GM23338 (cell line): ENCODE results near the gene GPR162. TPM values are rescaled to one million over a fixed set of nuclear protein-coding genes. Genes with fewer than 3 reads are reported as not detected.

Experiments
- ATAC-seq: fragments of 200-7000 bp; cut with Tn5 transposase; 3 replicates; pipeline ENCODE4 v1.9.1; 2020
- DNase-seq: peaks from one replicate; pipeline ENCODE4 v3.0.0-alpha.2; 2015; ENCODE audit warnings: low spot score
- H2AFZ ChIP-seq: fragments of 200-600 bp; sonication (generic); 2 replicates; pipeline ENCODE4 v1.8.0; 2016; ENCODE audit warnings: antibody characterized with exemption, mild to moderate bottlenecking, moderate library complexity
- H3F3A ChIP-seq: fragments of 200-600 bp; sonication (generic); replicated peaks from 2 replicates; pipeline ENCODE4 v1.8.0; 2017; ENCODE audit warnings: antibody characterized with exemption, mixed run types, low read depth
- H3K27ac ChIP-seq: fragments of 200-600 bp; sonication (generic); 2 replicates; pipeline ENCODE4 v1.6.1; 2016; ENCODE audit warnings: low read depth
- H3K27me3 ChIP-seq: fragments of 200-600 bp; sonication (generic); 2 replicates; pipeline ENCODE4 v1.8.0; 2016; ENCODE audit warnings: mild to moderate bottlenecking, mixed run types, moderate library complexity; ENCODE audit not compliant: insufficient read depth
- H3K36me3 ChIP-seq: fragments of 200-600 bp; sonication (generic); 2 replicates; pipeline ENCODE4 v1.8.0; 2016; ENCODE audit warnings: mild to moderate bottlenecking; ENCODE audit not compliant: insufficient read depth
- H3K4me1 ChIP-seq: fragments of 200-600 bp; sonication (generic); 2 replicates; pipeline ENCODE4 v1.8.0; 2016; ENCODE audit warnings: mild to moderate bottlenecking, moderate library complexity; ENCODE audit not compliant: insufficient read depth
- H3K4me2 ChIP-seq: fragments of 200-600 bp; sonication (generic); 2 replicates; pipeline ENCODE4 v1.7.1; 2017; ENCODE audit warnings: mixed run types
- H3K4me3 ChIP-seq: fragments of 200-600 bp; sonication (generic); 2 replicates; pipeline ENCODE4 v1.6.1; 2016; ENCODE audit warnings: mixed run types
- H3K79me2 ChIP-seq: fragments of 200-600 bp; sonication (generic); replicated peaks from 2 replicates; pipeline ENCODE4 v1.8.0; 2017; ENCODE audit warnings: mild to moderate bottlenecking; ENCODE audit not compliant: insufficient read depth
- H3K9me2 ChIP-seq: fragments of 200-600 bp; sonication (generic); 2 replicates; pipeline ENCODE4 v1.8.0; 2017; ENCODE audit not compliant: insufficient read depth
- H4K20me1 ChIP-seq: fragments of 200-600 bp; sonication (generic); replicated peaks from 2 replicates; pipeline ENCODE4 v1.8.0; 2017; ENCODE audit warnings: mild to moderate bottlenecking; ENCODE audit not compliant: insufficient read depth
- H3K27ac Mint-ChIP-seq: 2 replicates; pipeline ENCODE4 v1.8.0; 2020; ENCODE audit warnings: inconsistent platforms, mild to moderate bottlenecking, moderate library complexity, mixed read lengths
- H3K27me3 Mint-ChIP-seq: 3 replicates; pipeline ENCODE4 v1.8.0; 2022; ENCODE audit warnings: low read depth, mild to moderate bottlenecking, moderate library complexity, mixed read lengths, inconsistent platforms; ENCODE audit not compliant: insufficient read depth, poor library complexity
- H3K36me3 Mint-ChIP-seq: 3 replicates; pipeline ENCODE4 v1.8.0; 2021; ENCODE audit warnings: low read depth, mild to moderate bottlenecking, inconsistent platforms, moderate library complexity, mixed read lengths
- H3K4me1 Mint-ChIP-seq: 3 replicates; pipeline ENCODE4 v1.8.0; 2020; ENCODE audit warnings: mild to moderate bottlenecking, inconsistent platforms, mixed read lengths
- H3K4me3 Mint-ChIP-seq: 3 replicates; pipeline ENCODE4 v1.8.0; 2021; ENCODE audit warnings: moderate library complexity, mild to moderate bottlenecking, inconsistent platforms, mixed read lengths
- H3K9me3 Mint-ChIP-seq: 3 replicates; pipeline ENCODE4 v1.8.0; 2020; ENCODE audit warnings: moderate library complexity, mild to moderate bottlenecking, inconsistent platforms, mixed read lengths
- EZH2 ChIP-seq: fragments of 200-600 bp; sonication (generic); IDR thresholded peaks from one replicate; pipeline ENCODE4 v1.8.0; 2017; ENCODE audit warnings: antibody characterized with exemption, mild to moderate bottlenecking, low read depth; ENCODE audit not compliant: unreplicated experiment
- EZH2phosphoT487 ChIP-seq: fragments of 200-600 bp; sonication (generic); IDR thresholded peaks from one replicate; pipeline ENCODE4 v1.8.1; 2018; ENCODE audit warnings: antibody characterized with exemption; ENCODE audit not compliant: unreplicated experiment
- JUNB ChIP-seq: IDR thresholded peaks from one replicate; pipeline ENCODE4 v1.6.1; 2016; ENCODE audit warnings: antibody characterized with exemption; ENCODE audit not compliant: unreplicated experiment
- NANOG ChIP-seq: IDR thresholded peaks from 2 replicates; pipeline ENCODE4 v1.6.1; 2016; ENCODE audit warnings: antibody characterized with exemption, borderline replicate concordance
- POLR2AphosphoS5 ChIP-seq: IDR thresholded peaks from 2 replicates; pipeline ENCODE4 v1.6.1; 2016; ENCODE audit warnings: antibody characterized with exemption, low read depth
- STAT1 ChIP-seq: IDR thresholded peaks from one replicate; pipeline ENCODE4 v1.6.1; 2016; ENCODE audit warnings: antibody characterized with exemption; ENCODE audit not compliant: unreplicated experiment
- ZNF114 ChIP-seq: fragments of 250-450 bp; sonication (Bioruptor Pico); IDR thresholded peaks from 2 replicates; pipeline ENCODE4 v1.5.0; 2020; ENCODE audit warnings: mild to moderate bottlenecking, moderate library complexity
- ZNF331 ChIP-seq: fragments of 250-450 bp; sonication (Bioruptor Pico); IDR thresholded peaks from 2 replicates; pipeline ENCODE4 v1.5.0; 2020; ENCODE audit warnings: low read depth, mild to moderate bottlenecking, moderate library complexity
- polyA plus RNA-seq: library from polyadenylated mRNA; unstranded; fragments of >200 nt; fragmentation: Nextera tagmentation; extraction: Ambion mirVana; gene quantifications from 2 replicates; pipeline ENCODE4 v1.2.1, GENCODE V29; 2016
- total RNA-seq: library from RNA; depleted of rRNA; stranded (reverse); fragments of >200 nt; shearing (Covaris generic); gene quantifications from 2 replicates; pipeline ENCODE4 v1.2.3, GENCODE V29; 2014
- TF ChIP-seq, protein P1 (sequence below): IDR thresholded peaks from one replicate; pipeline ENCODE4 v1.6.1; 2018; ENCODE audit warnings: antibody characterized with exemption; ENCODE audit not compliant: unreplicated experiment
- TF ChIP-seq, protein P2 (sequence below): IDR thresholded peaks from 2 replicates; pipeline ENCODE4 v1.6.1; 2016; ENCODE audit warnings: antibody characterized with exemption
- TF ChIP-seq, protein P3 (sequence below): fragments of 250-450 bp; sonication (Bioruptor Pico); IDR thresholded peaks from 2 replicates; pipeline ENCODE4 v1.5.0; 2020; ENCODE audit warnings: mild to moderate bottlenecking, moderate library complexity

The GPR162 gene
- total and polyA plus RNA-seq, 2 experiments from 2014 or later, result 4.7 to 5.0 TPM

DNA sequence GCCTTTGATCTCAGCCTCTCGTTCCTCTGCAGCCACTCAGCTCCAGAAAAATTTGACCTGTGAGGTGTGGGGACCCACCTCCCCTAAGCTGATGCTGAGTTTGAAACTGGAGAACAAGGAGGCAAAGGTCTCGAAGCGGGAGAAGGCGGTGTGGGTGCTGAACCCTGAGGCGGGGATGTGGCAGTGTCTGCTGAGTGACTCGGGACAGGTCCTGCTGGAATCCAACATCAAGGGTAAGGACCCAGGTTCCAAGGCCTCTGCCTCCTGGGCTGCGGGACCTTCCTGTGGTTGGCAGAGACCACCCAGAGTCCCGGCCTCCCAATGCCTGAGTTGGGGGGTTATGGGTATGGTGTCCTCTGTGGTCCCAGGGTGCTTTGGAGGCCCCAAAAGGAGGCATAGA lies 4.5 kb upstream of the GPR162 start (continued):
- TF ChIP-seq, protein P1, sequence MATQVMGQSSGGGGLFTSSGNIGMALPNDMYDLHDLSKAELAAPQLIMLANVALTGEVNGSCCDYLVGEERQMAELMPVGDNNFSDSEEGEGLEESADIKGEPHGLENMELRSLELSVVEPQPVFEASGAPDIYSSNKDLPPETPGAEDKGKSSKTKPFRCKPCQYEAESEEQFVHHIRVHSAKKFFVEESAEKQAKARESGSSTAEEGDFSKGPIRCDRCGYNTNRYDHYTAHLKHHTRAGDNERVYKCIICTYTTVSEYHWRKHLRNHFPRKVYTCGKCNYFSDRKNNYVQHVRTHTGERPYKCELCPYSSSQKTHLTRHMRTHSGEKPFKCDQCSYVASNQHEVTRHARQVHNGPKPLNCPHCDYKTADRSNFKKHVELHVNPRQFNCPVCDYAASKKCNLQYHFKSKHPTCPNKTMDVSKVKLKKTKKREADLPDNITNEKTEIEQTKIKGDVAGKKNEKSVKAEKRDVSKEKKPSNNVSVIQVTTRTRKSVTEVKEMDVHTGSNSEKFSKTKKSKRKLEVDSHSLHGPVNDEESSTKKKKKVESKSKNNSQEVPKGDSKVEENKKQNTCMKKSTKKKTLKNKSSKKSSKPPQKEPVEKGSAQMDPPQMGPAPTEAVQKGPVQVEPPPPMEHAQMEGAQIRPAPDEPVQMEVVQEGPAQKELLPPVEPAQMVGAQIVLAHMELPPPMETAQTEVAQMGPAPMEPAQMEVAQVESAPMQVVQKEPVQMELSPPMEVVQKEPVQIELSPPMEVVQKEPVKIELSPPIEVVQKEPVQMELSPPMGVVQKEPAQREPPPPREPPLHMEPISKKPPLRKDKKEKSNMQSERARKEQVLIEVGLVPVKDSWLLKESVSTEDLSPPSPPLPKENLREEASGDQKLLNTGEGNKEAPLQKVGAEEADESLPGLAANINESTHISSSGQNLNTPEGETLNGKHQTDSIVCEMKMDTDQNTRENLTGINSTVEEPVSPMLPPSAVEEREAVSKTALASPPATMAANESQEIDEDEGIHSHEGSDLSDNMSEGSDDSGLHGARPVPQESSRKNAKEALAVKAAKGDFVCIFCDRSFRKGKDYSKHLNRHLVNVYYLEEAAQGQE, result no peak

DNA sequence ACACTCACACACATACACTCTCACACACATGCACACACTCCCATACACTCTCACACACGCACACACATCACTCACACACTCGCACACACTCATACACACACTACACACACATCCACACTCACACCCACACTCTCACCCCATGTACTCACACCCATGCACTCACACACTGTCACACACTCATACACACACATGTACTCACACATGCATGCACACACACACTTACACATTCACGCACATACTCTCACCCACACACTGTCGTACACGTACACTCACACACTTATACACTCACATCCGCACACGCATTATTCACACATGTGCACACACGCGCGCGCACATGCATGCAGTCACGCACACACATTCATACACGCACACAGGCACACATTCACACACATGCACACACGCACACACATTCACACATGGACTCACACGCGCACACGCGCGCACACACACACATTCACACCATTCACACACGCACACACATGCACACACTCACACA lies 3.9 kb upstream of the GPR162 start:
- H3K27ac ChIP-seq, result no peak overlapping the region
- H3K79me2 ChIP-seq, result no peaks in the 10 kb centered on the region
- peaks cover 12% of the 10 kb centered on the region; the same call in 1 of the 2 replicates for H3F3A ChIP-seq
- Mint-ChIP-seq H3K4me3 (peak overlapping the region; percentile 61; the same call in 2 of the 3 replicates), H3K36me3 (no peaks in the 10 kb centered on the region), H3K27ac (peak overlapping the region; percentile 50), H3K4me1 (peaks cover 44% of the 10 kb centered on the region), H3K9me3 (no peaks in the 10 kb centered on the region), H3K27me3 (peaks cover 40% of the 10 kb centered on the region)
- no peak for ATAC-seq
- H3K27me3 ChIP-seq, result peaks cover 26% of the 10 kb centered on the region
- H3K4me2 ChIP-seq, result peak overlapping the region; percentile 66; the same call in 1 of the 2 replicates
- no peaks in the 10 kb centered on the region for H4K20me1 ChIP-seq
- H3K4me3 ChIP-seq, result 0 out of 2 replicates have a peak overlapping the region, but pooled peaks have one; percentile 40
- DNase-seq, result no peak
- H3K36me3 ChIP-seq, result no peaks in the 10 kb centered on the region
- H2AFZ ChIP-seq, result no peak overlapping the region
- no peaks in the 10 kb centered on the region for H3K9me2 ChIP-seq
- peaks cover 35% of the 10 kb centered on the region for H3K4me1 ChIP-seq
- TF ChIP-seq ZNF114 (CRISPR knock-in tag) (no peak), NANOG (no peak), EZH2phosphoT487 (no peak), STAT1 (no peak), JUNB (no peak), POLR2AphosphoS5 (no peak), EZH2 (no peak), ZNF331 (CRISPR knock-in tag) (no peak)
- TF ChIP-seq, protein P1, result no peak
- TF ChIP-seq, protein P2, sequence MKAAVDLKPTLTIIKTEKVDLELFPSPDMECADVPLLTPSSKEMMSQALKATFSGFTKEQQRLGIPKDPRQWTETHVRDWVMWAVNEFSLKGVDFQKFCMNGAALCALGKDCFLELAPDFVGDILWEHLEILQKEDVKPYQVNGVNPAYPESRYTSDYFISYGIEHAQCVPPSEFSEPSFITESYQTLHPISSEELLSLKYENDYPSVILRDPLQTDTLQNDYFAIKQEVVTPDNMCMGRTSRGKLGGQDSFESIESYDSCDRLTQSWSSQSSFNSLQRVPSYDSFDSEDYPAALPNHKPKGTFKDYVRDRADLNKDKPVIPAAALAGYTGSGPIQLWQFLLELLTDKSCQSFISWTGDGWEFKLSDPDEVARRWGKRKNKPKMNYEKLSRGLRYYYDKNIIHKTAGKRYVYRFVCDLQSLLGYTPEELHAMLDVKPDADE, result no peak
- TF ChIP-seq, protein P3, sequence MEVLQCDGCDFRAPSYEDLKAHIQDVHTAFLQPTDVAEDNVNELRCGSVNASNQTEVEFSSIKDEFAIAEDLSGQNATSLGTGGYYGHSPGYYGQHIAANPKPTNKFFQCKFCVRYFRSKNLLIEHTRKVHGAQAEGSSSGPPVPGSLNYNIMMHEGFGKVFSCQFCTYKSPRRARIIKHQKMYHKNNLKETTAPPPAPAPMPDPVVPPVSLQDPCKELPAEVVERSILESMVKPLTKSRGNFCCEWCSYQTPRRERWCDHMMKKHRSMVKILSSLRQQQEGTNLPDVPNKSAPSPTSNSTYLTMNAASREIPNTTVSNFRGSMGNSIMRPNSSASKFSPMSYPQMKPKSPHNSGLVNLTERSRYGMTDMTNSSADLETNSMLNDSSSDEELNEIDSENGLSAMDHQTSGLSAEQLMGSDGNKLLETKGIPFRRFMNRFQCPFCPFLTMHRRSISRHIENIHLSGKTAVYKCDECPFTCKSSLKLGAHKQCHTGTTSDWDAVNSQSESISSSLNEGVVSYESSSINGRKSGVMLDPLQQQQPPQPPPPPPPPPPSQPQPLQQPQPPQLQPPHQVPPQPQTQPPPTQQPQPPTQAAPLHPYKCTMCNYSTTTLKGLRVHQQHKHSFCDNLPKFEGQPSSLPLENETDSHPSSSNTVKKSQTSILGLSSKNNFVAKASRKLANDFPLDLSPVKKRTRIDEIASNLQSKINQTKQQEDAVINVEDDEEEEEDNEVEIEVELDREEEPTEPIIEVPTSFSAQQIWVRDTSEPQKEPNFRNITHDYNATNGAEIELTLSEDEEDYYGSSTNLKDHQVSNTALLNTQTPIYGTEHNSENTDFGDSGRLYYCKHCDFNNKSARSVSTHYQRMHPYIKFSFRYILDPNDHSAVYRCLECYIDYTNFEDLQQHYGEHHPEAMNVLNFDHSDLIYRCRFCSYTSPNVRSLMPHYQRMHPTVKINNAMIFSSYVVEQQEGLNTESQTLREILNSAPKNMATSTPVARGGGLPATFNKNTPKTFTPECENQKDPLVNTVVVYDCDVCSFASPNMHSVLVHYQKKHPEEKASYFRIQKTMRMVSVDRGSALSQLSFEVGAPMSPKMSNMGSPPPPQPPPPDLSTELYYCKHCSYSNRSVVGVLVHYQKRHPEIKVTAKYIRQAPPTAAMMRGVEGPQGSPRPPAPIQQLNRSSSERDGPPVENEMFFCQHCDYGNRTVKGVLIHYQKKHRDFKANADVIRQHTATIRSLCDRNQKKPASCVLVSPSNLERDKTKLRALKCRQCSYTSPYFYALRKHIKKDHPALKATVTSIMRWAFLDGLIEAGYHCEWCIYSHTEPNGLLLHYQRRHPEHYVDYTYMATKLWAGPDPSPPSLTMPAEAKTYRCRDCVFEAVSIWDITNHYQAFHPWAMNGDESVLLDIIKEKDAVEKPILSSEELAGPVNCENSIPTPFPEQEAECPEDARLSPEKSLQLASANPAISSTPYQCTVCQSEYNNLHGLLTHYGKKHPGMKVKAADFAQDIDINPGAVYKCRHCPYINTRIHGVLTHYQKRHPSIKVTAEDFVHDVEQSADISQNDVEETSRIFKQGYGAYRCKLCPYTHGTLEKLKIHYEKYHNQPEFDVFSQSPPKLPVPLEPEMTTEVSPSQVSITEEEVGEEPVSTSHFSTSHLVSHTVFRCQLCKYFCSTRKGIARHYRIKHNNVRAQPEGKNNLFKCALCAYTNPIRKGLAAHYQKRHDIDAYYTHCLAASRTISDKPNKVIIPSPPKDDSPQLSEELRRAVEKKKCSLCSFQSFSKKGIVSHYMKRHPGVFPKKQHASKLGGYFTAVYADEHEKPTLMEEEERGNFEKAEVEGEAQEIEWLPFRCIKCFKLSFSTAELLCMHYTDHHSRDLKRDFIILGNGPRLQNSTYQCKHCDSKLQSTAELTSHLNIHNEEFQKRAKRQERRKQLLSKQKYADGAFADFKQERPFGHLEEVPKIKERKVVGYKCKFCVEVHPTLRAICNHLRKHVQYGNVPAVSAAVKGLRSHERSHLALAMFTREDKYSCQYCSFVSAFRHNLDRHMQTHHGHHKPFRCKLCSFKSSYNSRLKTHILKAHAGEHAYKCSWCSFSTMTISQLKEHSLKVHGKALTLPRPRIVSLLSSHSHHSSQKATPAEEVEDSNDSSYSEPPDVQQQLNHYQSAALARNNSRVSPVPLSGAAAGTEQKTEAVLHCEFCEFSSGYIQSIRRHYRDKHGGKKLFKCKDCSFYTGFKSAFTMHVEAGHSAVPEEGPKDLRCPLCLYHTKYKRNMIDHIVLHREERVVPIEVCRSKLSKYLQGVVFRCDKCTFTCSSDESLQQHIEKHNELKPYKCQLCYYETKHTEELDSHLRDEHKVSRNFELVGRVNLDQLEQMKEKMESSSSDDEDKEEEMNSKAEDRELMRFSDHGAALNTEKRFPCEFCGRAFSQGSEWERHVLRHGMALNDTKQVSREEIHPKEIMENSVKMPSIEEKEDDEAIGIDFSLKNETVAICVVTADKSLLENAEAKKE (CRISPR knock-in tag), result no peak
